ENCODE measurements around the gene SMIM27.

DNA sequence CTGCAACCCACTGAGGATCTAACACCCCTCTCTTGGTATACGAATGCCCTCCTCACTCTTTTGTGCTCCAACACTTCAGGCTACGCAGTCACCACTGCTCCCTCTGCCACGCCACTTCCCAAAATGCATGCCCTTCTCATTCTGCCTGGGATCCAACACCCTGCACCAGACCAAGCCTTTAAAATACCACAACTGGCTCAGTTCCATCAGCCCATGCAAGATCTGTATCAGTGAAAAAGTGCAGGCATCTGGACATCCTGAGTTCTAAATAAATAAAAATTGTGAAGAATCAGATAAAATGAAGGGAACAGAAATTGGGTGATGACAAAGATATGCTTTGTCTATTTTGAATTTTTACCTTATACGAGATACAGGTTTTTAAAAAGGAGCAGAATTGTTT is 18.1 kb downstream of the SMIM27 start:
- TF ChIP-seq POLR2A (IDR thresholded peaks at IDR 0.05), result no peak
- no peak for TF ChIP-seq CTCF (IDR thresholded peaks at IDR 0.05)
- no peak for TF ChIP-seq POLR2AphosphoS5 (IDR thresholded peaks at IDR 0.05)
